ENCODE results near the gene MYO15A.

The MYO15A gene

DNA sequence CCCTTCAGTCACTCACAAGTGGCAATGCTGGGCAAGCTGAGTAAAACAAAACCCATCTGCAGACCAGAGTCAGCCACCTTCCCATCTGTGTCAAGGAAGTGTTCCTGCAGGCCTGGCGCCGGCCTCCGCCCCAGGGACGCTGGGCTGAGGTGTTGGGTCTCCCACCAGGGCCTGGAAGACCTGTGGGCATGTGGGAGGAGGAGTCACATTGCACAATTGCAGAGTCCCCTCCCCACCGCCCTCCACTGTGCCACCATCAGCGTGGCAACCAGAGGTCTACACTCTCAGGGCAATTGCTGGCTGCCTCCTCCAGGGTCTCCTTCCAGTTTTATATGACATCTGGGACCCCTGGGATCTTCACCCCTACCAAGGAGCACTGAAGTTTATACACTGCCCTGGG, 3.0 kb upstream of the MYO15A start:
- DNase-seq (ENCODE audit: low read depth in 2 of 2), result no peak

DNA sequence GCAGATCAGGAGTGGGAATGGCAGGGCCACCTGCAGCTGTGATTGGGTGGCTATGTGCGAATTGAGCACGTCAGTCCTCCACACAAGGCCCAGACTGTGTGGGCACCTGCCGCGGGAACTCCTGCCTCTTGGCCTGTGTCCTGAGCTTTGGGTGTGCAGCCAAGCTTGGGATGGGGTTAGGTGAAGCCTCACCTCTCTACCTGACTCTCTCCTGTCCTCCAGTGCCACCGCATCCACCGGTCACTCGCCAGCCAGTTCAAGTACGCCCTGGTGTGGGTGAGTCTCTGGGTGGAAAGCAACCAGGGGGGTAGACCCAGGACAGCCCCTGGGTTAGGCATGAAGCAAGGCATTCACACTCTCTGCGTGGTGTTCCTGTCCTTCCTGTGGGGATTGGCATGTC, 2.3 kb upstream of the MYO15A start:
- DNase-seq (ENCODE audit: low read depth in 2 of 2), result no peak

DNA sequence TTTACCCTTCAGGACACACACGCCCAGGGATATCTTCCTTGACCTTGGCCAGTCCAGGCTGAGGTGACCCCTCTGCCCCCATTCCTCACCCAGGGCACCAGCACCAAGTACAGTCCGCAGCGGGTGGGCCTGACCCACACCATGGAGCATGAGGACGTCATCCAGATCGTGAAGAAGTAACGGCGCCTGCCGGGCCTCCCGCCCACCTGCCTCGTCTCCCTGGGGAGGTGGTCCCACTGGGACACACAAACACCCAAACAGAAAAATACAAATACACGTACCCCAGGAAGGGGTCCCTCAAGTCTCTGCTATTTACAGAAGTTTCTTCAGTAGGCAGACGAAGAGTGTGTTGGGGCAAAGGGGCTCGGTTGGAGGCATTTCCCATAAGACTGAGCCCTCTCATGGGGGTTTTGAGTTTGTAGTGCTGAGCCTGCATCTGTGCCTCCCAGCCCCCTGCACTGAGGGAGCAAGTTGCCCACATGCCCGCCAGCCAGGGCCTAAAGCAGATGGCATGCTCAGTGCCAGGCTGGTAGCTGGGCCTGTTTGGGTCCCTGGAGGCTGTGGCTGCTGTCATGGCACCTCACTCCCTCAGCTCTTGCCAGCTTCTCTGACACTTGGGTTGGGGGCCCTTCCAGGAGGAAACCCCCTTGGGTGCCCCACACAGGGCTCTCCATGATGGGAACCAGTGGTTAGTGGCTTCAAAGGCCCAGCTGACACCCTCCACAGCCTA, 1.3 kb upstream of the MYO15A start:
- DNase-seq (ENCODE audit: low read depth in 2 of 2), result no peak

DNA sequence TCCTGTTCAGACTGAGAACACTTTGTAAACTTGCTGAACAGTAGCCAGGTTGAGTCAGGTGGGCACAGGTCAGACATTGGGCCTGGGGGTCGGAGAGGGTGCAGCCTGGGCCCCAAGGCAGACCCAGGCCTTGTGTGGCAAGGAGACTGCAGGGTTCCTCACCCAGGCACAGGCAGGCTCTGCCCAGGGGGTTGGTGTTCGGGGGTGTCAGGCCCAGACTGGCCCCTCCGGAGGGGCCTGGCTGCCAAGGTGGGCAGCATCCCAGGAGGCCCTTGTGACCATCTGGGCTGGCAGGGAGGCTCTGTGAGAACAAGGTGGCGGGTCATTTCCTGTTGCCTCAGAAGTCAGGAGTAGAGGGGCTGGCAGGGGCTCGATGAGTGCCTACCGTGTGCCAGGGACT, 585 bp upstream of the MYO15A start:
- DNase-seq (ENCODE audit: low read depth in 2 of 2), result no peak

DNA sequence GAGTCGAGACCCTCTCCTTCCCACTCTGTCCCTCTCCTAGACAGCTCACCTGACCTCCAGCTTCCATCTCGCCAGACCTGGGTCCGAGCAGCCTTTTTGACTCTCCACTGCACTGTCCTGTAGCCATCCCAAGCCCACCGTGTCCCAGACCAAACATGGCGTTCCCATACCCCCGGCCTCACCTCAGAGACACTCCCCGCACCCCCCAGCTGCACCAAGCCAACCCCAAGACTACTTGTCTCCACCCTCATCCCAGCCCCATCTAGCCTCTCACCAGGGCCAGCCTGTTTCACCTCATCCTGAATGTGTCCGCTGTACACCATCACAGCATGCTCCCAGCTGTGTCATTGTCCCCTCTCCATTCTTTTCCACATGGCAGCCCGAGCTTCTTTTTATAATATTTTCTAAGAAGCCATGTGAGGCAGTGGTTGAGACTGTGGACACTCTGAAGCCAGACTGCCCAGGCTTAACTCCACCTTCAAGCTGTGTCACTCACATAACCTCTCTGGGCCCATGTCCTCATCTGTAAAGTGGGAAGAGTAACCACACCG, 1.5 kb downstream of the MYO15A start:
- no peak for DNase-seq (ENCODE audit: low read depth in 2 of 2)

DNA sequence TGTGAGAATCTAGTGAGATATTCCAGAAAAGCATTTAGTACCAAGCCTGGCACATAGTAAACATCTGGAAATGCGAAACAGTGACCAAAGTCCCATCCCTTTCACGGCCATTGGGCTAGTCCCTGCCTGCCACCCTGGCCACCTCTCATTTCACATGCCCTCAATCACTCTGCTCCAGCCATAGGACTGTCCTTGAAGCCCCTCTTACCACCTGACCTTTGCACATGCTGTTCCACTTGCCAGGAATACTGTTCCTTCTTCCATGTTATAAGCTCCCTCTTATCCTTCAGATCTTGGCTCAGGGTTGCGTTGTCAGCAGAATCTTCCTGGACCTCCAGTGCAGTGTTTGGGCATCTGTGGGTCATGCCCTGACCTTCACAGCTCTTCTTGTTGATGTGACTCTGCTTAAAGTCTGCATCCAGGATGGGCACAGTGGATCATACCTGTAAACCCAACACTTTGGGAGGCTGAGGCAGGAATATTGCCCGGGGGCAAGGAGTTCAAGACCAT, 2.1 kb downstream of the MYO15A start:
- no peak for DNase-seq (ENCODE audit: low read depth in 2 of 2)

DNA sequence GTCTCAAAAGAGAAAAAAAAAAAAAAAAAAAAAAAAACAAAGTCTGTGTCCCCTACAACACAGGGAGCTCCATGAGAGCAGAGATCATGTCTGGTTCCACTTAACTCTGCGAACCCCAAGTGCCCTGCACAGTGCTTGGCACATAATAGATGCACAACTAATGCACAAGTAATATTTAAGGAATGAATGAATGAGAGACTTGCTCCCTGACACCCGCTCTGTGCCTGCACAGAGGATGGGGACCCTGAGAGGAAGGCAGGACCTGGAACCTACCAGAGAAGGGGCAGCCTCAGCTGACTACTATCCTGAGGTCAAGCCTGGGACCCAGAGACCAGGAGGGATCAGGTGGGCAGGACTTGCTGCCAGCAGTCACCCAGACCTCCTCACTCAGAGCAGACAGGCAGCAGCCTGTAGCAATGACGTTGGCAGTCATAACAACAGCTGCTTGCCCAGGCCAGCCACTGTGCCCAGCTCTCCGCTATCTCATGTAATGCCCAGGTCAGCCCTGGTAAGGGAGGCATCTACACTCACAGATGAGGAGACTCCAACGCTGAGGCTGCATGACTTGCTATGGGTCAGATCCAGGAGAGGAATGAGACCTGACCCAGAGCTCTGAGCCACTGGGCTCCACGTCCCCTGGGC, 2.9 kb downstream of the MYO15A start:
- no peak for DNase-seq (ENCODE audit: low read depth in 2 of 2)

DNA sequence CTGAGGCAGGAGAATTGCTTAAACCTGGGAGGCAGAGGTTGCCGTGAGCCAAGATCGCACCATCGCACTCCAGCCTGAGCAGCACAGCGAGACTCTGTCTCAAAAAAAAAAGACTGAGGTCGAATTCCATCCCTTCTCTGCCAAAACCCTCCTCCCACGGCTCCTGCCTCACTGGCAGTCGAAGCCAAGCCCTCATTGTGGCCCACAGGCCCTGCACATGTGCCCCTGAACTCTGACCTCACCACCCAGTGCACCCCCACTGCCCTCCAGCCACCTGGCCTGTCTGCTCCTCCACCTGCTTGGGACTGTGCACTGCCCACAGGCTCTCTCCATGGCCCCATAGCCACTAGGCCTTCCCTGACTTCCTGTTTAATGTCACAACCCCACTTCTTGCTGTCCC, 7.0 kb downstream of the MYO15A start:
- DNase-seq (ENCODE audit: low read depth in 2 of 2), result no peak

DNA sequence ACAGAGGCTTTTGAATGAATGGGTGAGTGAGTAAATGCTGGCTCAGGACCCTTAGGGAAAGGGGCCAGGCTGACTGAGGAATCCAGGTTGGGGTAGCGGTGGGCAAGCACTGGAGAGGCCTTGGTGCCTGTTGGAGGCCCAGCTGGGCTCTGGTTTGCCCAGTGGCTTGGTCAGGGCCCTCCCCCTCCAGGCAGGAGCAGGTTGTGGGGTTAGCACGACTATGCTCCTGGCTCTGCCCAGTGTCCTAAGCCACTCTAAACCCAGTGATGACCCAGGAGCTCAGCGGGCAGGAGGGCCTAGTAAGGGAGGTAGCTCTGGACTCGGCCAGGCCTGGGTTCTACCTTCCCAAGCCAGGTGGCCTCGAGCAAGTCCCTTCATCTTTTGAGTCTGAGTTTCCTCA, 7.5 kb downstream of the MYO15A start:
- no peak for DNase-seq (ENCODE audit: low read depth in 2 of 2)

DNA sequence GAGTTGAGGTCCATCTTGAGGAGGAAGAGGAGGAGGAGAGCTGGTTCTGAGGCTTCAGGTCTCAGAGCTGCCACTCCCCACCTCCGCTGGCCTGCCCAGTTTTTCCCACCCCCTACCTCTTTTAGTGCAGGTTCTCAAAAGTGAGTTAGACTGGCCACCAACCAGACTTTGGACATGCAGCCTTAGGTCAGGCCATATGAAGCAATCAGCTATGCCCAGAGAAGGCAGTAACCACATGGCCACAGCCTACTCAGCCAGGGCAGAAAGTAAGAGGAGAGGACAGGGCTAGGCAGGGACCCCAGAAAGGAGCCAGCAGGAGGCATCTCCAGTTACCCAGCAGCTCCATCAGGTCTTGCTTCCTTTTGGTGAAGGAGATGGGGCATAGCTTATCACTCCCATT, 9.0 kb downstream of the MYO15A start:
- no peak for DNase-seq (ENCODE audit: low read depth in 2 of 2)

DNA sequence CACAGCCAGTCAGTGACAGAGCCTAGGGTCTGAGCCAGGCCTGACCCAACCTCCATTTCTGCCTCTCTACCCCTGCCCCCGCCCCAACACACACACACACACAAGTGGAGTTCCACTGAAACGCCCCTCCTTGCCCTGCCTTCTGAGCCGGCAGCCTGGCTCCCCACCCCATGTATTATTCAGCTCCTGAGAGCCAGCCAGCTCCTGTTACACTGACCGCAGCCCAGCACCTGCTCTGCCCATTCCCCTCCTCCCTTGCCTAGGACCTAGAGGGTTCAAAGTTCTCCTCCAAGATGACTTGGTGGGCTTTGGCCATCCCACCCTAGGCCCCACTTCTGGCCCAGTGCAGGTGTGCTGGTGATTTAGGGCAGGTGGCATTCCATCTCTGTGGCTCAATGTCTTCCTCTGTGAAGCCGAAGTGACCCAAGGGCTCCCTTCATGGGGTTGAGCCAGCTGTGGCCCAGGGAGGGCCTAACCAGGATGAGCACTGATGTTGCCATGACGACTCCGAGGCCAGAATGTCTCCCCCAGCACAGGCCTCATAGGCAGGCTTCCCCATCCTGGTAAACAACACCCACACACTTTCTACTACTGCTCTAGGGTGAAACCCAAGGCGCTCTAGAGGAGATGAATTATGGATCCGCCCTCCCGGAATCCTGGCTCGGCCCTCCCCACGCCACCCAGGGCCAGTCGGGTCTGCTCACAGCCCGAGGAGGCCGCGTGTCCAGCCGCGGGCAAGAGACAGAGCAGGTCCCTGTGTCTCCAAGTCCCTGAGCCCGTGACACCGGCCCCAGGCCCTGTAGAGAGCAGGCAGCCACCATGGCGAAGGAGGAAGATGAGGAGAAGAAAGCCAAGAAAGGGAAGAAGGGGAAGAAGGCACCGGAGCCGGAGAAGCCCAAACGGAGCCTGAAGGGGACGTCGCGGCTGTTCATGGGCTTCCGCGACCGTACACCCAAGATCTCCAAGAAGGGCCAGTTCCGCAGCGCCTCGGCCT, 9.7 kb downstream of the MYO15A start:
- DNase-seq (ENCODE audit: low read depth in 2 of 2), result no peak

DNA sequence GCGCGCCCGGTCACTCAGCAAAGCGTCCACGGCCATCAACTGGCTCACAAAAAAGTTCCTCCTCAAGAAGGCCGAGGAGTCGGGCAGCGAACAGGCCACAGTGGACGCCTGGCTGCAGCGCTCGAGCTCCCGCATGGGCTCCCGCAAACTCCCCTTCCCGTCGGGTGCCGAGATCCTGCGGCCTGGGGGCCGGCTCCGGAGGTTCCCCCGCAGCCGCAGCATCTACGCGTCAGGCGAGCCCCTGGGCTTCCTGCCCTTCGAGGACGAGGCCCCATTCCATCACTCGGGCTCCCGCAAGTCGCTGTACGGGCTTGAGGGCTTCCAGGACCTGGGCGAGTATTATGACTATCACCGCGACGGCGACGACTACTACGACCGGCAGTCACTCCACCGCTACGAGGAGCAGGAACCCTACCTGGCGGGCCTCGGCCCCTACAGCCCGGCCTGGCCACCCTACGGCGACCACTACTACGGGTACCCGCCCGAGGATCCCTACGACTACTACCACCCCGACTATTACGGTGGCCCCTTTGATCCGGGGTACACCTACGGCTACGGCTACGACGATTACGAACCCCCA, 10.7 kb downstream of the MYO15A start:
- DNase-seq (ENCODE audit: low read depth in 2 of 2), result no peak

DNA sequence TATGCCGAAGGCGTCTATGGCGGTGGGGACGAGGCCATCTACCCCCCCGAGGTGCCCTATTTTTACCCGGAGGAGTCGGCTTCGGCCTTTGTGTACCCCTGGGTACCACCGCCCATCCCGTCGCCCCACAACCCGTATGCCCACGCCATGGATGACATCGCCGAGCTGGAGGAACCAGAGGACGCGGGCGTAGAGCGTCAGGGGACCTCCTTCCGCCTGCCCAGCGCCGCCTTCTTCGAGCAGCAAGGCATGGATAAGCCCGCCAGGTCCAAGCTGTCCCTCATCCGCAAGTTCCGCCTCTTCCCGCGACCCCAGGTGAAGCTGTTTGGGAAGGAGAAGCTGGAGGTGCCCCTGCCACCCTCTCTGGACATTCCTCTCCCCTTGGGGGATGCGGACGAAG, 11.4 kb downstream of the MYO15A start:
- no peak for DNase-seq (ENCODE audit: low read depth in 2 of 2)

DNA sequence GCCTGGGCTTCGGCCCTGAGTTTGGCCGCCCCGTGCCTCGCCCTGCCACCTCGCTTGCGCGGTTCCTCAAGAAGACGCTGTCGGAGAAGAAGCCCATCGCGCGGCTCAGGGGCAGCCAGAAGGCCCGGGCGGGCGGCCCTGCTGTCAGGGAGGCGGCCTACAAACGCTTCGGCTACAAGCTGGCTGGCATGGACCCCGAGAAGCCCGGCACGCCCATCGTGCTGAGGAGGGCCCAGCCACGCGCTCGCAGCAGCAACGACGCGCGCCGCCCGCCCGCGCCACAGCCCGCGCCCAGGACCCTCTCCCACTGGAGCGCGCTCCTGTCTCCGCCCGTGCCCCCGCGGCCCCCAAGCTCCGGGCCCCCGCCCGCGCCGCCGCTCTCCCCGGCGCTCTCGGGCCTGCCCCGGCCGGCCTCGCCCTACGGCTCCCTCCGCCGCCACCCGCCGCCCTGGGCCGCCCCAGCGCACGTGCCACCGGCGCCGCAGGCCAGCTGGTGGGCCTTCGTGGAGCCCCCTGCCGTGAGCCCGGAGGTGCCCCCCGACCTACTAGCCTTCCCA, 12.0 kb downstream of the MYO15A start:
- DNase-seq (ENCODE audit: low read depth in 2 of 2), result no peak

DNA sequence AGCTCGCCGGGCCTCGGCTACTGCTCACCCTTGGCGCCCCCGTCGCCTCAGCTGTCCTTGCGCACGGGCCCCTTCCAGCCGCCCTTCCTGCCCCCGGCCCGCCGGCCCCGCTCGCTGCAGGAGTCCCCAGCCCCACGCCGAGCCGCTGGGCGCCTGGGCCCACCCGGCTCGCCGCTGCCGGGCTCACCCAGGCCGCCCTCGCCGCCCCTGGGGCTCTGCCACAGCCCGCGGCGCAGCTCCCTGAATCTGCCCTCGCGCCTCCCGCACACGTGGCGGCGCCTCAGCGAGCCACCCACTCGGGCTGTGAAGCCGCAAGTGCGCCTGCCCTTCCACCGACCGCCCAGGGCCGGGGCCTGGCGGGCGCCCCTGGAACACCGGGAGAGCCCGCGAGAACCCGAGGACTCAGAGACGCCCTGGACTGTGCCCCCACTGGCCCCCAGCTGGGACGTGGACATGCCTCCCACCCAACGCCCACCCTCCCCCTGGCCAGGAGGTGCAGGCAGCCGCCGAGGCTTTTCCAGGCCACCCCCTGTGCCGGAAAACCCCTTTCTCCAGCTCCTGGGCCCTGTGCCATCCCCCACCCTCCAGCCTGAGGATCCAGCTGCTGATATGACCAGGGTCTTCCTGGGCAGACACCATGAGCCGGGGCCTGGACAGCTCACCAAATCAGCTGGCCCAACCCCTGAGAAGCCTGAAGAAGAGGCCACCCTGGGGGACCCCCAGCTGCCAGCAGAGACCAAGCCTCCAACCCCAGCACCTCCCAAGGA, 12.8 kb downstream of the MYO15A start:
- no peak for DNase-seq (ENCODE audit: low read depth in 2 of 2)

DNA sequence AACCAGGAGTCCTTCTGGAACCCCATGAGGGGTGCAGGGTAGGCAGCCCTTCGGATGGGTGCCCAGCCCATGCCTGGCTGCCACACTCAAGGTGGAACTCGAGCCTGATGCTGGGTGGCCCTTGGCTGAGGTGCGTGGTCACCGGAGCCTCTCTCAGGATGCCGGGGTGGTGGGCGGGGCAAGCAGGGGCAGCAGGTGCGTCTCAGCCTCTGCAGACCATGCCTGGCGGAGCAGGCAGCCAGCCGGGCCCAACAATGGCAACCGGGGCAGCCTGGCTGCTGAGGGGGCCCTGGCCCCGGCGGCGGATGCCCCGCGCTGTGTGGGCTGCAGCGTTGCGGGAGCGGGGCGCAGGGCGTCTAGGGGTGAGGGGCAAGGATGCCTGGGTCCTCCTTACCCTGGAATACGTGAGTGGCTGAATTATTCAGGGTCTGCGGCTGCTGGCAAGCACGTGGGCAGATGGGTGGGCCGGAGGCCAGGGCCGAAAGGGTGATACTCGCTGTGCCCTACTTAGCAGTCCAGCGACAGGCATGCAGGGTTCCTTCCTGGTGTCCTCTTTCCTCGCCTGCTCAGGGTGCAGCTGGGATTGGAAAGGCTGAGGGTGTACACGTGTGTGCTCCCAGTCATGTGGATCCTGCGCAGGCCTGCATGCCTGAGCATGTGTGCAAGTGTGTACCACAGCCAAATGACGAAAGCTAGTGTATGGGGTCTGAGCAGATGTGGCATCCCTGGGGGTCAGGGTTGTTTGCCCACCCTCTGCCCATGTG, 14.6 kb downstream of the MYO15A start:
- DNase-seq (ENCODE audit: low read depth in 2 of 2), result no peak

DNA sequence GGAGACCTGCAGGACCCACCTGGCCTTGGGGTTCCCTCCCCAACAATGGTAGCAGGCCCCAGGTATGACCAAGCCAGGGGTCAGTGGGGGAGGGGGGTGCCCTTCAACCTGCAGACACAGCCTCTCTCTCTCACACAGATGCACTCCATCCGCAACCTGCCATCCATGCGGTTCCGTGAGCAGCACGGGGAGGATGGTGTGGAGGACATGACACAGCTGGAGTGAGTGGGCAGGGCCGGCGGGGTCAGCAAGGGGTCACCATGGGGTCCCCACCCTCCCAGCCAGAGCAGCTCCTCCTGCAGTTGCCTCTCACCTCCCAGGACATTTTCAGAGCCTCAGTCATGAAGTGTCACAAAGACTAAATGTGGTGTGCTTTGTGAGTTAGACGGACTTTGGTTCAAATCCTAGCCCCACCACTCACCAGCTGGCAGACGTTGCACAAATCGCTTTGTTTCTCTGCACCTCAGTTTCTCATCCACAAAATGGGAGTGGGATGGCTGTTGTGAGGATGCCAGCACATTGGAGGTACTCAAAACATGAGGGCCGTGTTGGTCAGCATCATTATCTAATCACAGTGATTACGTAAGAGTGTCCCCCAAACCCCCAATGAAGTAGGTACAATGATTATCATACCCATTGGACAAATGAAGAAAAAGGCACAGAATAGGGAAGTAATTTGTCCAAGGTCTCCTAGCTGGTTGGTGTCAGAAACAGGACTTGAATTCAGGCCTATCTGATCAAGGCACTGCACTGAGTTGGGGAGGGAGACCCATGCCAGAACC, 16.0 kb downstream of the MYO15A start:
- no peak for DNase-seq (ENCODE audit: low read depth in 2 of 2)

DNA sequence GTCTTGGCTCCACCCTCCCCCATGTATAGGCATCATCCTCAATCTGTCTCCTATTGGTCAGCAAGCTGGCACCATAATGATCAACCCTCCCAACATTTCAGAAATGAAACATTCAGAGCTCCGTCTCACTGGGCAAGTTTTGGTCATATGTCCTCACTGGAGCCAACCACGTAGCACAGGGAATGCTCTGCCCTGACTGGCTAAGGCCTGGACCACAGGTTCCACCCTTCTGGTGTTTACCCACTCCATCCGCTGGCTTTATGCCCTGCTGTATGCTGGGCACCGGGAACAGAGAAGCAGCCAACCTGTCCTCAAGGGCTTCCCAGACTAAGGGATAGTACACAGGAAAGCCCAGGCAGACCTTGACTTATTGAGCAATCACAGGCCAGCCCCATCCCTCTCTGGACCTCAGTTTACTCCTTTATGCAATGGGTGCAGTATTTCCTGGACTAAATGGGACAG, 20.5 kb downstream of the MYO15A start:
- DNase-seq (ENCODE audit: low read depth in 2 of 2), result no peak

DNA sequence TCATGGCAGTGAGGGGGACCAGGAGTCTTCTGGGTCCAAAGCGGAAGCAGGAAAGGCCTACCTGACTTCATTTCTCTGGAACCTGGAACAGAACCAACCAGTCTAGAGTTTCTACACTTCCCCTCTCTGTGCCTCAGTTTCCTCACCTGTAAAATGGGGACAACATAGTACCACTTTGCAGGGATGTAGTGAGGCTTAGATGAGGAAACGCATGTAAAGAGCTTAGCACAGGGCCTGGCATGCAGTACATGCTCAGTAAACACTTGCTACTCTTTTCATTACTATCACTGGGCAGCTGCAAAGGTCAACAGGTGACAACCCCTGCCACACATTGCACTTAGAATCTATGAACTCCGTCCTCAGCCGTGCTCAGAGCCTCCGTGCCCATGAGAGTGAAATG, 24.2 kb downstream of the MYO15A start:
- DNase-seq (ENCODE audit: low read depth in 2 of 2), result no peak
